ENCODE results near the gene MUC5AC.

DNA sequence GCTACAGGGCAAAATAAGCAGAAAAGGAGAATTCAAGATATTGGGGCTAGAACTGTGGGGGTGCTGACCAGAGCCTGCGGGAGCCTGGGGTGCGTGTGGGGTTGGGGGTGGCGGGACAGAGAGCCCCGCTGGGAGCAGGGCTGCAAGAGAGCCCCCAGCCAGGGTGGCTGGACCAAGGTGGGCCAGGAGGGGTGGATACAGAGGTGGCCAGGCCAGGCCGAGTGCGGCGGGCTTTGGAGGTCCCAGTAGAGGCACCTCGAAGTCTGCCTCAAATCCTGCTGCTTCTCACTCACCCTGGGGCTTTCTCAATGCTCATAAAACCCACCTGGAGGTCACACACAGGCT is 48.2 kb downstream of the MUC5AC start:
- TF ChIP-seq EGR1 (IDR thresholded peaks at IDR 0.05; ENCODE audit: low read depth in 2 of 2) = no peak
- TF ChIP-seq, protein P1, sequence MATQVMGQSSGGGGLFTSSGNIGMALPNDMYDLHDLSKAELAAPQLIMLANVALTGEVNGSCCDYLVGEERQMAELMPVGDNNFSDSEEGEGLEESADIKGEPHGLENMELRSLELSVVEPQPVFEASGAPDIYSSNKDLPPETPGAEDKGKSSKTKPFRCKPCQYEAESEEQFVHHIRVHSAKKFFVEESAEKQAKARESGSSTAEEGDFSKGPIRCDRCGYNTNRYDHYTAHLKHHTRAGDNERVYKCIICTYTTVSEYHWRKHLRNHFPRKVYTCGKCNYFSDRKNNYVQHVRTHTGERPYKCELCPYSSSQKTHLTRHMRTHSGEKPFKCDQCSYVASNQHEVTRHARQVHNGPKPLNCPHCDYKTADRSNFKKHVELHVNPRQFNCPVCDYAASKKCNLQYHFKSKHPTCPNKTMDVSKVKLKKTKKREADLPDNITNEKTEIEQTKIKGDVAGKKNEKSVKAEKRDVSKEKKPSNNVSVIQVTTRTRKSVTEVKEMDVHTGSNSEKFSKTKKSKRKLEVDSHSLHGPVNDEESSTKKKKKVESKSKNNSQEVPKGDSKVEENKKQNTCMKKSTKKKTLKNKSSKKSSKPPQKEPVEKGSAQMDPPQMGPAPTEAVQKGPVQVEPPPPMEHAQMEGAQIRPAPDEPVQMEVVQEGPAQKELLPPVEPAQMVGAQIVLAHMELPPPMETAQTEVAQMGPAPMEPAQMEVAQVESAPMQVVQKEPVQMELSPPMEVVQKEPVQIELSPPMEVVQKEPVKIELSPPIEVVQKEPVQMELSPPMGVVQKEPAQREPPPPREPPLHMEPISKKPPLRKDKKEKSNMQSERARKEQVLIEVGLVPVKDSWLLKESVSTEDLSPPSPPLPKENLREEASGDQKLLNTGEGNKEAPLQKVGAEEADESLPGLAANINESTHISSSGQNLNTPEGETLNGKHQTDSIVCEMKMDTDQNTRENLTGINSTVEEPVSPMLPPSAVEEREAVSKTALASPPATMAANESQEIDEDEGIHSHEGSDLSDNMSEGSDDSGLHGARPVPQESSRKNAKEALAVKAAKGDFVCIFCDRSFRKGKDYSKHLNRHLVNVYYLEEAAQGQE (IDR thresholded peaks at IDR 0.05) = no peak
- TF ChIP-seq JUND (IDR thresholded peaks at IDR 0.05) = no peak
